ENCODE measurements around the gene DOK5.

The DOK5 gene

DNA sequence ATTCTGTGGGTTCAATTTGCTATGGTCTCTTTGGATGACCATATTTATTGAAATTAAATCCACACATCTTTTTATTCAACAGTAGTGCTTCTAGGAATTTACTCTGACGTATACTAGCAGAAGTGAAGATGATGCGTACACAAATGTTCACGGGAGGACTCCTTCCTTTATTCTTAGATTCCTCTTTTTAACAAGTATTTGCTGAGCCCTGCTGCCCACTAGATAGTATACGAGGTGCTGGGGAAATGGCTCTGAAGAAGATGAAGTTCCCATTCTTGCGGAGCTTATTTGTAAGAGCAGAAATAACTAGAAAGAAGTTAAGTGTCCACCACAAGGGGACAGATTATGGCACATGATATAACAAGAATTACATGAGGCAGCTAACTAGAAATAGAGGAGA, 145.2 kb downstream of the DOK5 start:
- DNase-seq, result no peak

DNA sequence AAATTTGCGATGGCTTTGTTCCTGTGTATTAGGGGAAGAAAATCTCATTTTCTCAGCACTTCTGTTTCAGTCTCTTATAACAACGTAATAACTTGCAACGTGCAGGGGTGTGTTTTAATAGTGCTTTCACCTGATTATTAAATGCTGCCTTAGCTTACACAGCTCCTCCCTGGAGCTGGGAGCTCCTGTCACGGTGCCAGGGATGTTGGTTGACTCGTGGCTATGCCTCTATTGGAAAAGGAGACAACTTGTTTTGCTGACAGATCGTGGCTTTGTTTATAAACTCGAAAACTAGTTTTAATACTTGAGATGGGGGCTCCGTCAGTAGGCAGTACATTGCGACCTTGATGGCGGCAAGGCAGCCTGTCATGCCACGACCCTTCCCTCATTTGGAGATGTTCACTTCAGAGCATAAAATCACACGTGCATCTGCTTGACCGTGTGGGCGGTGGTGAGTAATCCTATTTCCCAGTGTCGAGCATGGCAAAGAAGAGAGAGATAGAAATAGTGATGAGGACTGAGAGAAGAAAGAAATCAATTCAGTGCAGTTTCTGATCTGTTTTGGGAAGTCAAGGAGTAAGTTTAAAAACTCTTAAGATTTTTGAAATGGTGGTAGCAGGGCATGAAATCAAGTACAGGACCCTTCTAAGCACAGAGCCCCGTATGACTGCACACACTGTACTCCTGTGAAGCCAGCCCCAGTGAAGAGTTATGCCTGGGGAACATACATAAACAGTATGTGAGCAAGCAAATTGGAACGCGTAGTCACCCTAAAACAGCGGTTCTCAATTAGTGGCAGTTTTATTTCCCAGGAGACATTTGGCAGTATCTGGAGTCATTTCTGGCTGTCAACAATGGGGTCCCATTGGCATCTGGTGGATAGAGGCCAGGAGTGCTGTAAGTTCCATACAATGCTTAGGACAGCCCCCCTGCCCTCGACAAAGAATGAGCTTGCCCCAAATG, 147.2 kb downstream of the DOK5 start:
- no peak for DNase-seq

DNA sequence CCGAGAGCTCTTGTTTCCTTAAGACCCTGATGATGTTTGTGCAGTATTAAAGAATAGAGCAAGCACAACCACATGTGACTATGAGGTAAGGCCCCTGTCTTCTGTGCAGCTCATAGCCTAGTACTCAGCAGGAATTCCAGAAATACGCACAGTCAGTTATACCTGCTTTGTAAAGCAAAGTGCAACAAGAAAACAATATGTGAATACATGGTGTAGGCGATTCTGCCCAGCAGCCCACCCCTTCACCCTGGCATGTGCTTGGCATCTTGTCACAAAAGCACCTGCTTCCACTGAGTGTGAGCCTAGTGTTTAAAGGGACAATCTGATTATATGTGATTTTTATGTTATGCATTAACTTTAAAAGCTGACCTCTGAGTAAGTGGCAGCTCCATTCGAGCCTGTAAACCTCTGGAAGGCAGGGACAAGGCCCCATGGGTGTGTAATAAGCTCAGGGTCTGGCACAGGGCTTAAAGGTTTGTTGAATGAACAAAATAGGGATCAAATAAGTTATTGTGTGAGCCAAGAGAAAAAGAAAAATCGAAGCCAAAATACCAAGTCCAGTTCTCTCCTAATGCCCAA, 148.7 kb downstream of the DOK5 start:
- DNase-seq, result no peak

DNA sequence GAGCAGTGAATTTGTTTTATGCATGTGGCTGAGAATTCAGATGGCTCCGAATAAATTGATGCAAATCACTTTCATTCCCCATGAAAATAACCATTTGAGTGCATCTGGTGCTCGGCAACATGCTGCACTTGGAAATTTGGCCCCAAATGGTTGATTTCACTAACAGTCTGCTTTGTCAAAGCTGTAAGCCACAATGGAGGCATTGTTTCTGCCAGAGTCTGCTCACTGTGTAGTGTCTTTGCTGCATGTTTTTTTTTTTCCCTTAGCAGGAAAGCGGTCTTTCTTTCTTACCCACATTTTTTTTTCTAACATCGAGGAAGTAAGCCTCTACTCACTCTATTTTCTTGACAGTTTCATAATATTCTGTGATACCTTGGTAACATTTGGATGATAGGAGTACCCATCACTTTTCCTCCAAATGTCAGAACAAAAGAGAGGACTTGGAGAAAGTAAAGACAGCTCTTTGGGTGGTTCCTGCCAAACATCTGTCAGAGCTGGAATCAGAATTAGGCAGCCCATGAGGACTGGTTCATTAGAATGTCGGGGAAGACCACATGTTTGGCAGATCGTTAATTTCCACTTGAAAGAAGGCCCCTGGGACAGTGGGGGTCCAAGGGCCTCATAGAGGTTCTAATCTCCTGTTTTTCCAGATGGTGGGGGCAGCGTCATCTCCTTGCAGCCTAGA, 149.5 kb downstream of the DOK5 start:
- no peak for DNase-seq

DNA sequence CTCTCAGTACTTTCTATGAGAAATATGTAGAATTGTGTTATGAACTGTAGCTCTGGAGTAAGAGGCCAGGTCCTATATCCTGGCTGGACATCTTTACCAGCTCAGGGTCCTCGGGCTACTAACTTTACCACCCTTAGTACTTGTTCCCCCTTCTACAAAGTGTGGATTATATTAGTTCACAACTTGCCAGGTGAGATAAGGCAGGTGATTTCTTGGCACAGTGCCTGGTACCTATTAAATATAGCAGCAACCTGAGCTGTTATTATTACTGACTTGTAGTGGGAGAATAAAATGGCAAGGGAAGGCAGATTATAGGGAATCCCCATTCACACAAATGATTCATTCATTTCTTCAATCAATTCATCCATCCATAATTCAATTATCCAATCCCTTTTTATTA, 150.1 kb downstream of the DOK5 start:
- DNase-seq, result no peak

DNA sequence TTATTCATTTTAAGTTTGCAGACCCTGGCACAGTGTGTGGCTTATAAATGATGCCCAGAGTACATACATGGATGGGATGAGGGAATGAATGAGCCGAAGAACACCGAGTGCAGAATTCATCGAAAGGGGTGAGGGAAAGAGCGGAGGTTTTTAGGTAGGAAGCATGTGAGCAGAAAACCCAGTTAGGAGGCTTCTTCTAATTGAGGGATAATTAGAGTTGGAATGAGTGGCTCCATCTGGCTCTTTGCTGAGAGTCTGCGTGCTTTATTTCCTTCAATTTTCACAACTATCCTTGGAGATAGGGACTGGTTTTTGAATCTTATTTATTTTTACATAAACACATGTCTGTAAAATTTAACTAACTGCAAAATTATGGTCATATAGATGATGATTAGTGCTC, 150.7 kb downstream of the DOK5 start:
- no peak for DNase-seq

DNA sequence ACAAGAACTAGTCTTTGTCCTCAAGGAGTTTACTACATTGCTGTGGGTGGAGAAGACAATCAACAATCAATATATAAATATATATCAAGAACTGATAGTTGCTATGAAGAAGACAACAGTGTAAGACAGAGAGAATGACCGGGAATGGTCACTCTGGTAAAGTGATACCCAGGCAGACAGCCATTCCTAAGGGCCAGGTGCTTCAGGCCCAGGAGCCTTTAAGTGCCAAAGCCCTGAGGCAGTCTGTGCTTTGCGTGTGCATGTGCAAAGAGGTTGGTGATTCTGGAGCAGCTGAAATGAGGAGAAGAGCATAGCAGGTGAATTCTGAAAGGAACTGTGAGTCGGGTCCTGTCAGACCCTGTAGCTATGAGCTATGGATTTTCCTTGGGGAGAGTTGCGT, 154.2 kb downstream of the DOK5 start:
- no peak for DNase-seq

DNA sequence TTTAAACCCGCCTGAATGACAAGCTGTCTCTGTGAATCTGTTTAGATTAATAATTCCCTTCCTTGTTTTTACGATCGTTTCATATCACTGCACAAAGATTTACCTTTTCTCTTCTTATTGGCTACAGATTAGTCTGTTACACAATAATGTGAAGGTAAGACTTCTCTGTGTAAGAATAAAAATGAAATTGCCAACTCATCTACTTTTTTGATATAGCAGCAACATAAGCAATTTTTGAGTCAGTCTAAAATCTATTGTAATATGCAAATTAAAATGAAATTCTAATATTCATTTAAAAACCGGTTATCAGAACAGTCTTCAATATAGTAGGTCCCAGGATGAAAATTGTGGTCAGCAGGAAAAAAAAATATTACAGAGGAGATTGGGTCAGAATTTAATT, 155.2 kb downstream of the DOK5 start:
- no peak for DNase-seq

DNA sequence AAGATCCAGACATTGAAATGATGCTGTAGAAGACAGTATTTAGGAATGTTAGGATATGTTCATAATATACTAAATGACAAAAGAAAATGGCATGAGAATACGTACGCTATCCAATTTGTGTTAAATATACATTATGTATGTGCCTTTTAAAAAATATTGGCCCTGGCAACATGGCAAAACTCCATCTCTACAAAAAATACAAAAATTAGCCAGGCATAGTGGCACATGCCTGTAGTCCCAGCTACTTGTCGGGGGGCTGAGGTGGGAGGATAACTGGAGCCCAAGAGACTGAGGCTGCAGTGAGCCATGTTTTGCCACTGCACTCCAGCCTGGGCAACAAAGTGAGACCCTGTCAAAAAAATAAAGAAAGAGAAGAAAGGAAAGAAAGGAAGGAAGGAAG, 155.7 kb downstream of the DOK5 start:
- no peak for DNase-seq

DNA sequence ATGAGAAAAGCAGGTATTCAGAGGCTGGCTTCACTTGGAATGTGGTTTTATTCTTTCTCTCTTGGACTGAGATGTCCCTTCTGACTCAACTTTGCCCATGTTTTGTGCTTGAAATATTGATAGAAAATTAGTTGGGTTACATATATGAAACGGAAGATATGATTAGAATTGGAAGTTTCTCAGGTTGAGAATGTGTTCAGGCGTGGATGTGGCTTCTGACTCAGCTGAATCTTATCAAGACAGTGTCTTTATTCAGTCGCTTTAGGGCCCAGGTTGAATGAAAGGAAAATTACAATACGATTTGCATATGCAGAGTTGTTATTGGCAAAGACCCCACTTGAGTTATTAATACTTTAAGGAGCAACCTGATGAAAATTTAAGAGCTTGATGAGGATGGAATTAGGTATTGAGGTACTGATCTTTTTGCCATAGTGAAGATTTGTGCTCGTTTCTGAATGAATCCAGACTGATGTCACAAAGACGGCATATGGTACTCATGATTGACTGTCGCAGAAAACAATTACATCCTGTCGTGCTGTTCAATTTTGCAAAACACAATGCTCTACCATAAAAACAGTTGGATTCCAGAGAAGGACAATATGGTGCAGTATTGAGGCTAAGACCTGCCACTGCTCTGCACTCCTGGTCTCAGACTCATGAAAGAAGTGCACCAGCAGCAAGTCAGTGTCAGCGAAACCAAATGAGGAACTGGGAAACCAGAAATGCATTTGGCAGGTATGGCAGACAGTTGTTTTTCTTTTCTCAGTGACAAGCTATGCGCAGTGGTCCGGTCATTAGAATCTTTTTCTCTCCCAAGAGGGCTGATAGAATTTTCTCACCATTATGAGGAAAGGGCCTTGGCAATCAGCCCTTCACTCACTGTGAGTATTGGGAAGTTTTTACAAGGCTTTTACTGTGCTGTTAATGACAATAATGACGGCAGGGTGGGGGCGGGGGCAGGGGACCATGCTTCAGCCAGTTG, 158.3 kb downstream of the DOK5 start:
- no peak for DNase-seq

DNA sequence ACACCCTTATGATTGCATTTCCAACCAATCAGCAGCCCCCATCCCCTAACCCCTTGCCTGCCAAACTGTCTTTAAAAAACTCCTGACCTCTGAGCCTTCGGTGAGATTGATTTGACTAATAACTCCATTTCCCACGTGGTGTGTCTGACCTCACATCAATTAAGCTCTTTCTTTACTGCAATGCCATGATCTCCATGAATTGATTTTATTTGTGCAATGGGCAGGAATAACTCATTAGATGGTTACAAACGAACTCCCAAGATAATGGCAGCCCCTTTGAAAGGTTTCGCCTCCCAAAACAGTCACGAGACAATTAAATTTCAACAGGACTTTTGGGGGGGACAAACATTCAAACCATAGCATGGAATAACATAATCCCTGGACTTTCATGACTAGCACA, 161.2 kb downstream of the DOK5 start:
- no peak for DNase-seq

DNA sequence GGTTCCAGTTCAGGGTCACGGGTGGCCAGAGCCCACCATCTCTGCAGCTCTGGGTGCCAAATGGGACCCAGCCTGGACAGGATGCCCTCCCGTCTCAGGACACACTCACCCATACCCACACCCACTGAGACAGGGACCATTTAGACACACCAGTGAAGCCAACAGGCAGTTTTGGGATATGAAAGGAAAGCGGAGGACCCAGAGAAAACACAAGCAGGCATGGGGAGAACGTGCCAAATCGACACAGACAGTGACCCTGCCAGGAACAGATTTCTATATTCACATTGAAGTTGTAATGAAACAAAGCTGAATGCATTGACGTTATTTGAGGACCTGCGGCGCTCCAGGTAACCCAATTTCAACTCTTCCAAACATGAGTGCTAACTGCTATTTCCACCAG, 164.5 kb downstream of the DOK5 start:
- no peak for DNase-seq

DNA sequence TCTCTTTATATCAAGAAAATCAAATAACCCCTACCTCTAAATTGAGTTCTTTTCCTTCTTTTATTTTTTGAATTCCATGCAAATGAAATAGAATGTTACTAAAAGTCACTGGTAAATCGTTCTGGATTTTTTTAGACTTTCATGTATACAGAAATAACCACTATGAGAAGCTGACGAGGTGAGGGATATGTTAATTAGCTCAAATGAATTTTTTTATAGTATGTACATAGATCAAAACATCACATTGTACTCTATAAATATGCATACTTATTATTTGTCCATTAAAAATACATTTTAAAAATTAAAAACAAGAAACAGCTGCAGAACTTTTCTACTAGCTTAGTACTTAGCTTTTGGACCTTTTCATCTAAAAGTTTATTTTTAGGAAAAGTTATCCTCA, 165.4 kb downstream of the DOK5 start:
- no peak for DNase-seq

DNA sequence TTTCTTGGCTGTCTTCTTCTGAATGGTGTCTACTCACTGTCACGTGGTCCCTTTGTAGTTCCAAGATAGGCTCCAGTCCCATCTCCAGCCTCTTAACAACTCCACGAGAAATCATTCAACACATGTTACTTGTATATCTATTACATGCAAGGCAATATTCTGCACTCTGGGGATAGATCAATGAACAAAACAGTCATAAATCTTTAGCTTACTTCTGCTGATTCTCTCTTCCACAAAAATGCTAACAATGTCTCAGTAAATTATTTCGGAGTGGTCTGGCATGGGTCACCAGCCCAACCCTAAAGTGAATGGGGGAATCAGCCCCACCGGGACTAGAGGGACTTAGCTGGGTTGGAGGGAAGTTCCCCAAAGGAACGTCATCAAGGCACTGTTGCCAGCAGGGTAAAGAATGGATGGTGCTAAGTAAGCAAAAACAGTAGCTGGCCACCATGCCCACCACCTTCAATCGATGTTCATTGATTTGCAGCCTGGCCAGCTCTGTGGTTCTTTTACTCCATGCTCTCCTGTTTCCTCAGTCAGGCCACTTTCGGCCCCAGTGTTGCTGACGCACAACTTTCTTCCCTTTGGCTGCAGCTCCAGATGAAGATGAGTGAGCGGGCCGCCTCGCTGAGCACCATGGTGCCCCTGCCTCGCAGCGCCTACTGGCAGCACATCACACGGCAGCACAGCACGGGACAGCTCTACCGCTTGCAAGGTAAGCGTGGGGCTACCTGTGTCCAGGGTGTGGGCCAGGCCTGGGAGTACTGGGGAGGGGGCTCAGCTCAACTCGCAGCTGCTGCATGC, 167.7 kb downstream of the DOK5 start:
- no peak for DNase-seq

DNA sequence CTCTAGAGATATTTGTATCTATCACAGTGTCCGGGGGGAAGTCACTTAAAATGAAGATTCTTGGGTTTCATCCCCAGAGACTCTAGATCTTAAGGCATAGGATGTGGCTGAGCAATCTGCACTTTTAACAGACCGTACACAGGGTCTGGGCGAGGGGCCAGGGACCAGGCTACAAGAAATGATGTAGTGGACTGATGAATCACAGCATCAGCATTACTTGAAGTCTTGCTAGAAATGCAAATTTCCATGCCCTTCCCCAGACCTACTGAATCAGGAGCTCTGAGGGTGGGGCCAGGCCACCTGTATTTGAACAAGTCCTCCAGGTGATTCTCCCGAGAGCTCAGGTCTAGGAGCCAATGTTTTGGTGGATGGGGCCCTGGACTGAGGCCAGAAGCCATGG, 168.4 kb downstream of the DOK5 start:
- DNase-seq, result no peak

DNA sequence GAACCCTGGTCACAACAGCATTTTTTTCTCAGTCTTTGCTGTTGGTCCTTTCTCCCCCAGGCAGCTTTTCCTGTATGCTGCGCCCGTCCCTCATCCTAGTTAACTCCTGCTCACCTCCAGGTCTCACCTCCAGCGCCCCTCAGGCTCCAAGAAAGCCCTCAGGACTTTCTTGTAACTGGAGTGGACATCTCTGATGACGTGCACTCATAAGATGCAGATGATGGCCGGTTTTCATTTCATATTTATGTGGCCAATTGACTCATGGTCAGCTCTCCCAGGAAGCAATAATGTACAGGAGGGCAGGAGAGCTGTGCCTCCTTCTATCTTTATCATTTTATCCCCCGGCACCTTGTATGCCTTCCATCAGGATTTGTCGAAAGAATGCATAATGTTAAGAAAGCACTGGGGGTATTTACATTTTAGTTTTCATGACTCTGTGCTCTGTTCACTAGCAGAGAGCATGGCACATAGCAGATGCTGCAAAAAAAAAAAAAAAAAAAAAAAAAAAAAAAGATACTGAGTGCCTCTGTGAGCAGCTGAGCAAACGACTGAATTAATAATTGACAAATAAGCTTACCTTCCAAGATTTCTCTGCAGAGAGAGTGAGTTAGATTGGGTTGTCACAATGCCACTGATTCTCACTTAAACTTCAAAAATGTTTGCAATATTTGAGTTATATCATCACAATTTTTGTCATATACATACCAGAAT, 170.2 kb downstream of the DOK5 start:
- no peak for DNase-seq

DNA sequence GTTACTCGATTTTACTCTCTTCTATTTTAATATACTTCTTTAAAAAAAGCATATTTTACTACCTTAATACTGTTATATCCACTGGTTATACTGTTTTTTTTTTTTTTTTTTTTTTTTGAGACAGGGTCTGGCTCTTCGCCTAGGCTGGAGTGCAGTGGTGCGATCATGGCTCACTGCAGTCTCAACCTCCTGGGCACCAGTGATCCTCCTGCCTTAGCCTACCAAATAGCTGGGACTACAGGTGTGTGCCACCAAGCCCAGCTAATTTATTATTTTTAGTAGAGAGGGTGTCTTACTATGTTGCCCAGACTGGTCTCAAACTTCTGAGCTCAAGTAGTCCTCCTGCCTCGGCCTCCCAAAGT, 170.7 kb downstream of the DOK5 start:
- DNase-seq, result no peak

DNA sequence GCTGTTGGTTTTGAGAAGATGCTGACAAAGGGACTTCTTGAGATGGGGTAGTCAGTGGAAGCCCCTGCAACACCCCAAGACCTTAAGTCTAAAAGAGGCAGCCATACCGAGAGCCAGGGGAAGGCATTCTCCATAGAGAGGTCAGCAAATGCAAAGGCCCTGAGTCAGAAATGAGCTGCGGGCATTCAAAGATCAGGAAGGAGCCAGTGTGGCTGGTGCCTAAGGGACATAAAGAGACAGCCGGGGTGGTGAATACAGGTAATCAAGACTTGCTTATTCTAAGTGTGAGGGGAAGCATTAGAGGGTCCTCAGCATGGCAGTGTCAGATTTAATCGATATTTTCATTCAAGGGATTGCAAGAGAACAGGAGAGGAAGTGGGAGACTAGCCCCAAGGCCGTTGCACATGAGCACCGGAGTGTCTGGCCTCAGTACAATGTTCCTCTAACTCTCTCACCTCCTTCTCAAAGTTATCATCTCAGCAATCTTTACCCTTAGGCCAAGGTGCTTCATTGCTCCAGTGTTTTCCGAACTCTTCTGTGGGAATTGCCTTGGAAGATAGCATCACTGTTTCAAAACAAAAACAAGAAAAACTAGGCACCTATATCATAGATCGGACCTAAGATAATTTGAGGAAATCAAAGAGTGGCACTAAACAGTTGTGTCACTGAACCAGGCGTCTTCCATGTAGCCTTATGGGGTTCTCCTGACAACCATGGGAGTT, 173.2 kb downstream of the DOK5 start:
- no peak for DNase-seq

DNA sequence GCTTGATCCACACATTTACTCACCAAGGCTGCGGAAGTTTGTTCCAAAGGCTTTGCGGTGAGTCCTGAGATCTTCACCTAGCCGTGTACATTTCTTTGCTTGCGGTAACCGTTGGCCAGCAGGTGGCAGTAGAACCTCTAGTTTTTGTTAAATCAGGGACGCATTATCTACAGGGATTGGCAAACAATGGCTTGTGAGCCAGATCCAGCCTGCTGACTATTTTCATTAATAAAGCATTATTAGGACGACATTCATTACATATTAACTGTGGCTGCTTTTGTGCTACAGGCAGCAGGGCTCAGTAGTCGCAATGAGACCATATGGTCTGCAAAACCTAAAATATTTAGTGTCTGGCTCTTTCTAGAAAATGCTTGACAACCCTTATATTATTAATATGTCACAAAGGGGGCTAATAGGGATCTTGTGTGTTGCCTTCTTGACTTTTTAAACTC, 174.1 kb downstream of the DOK5 start:
- DNase-seq, result peak; percentile 51

DNA sequence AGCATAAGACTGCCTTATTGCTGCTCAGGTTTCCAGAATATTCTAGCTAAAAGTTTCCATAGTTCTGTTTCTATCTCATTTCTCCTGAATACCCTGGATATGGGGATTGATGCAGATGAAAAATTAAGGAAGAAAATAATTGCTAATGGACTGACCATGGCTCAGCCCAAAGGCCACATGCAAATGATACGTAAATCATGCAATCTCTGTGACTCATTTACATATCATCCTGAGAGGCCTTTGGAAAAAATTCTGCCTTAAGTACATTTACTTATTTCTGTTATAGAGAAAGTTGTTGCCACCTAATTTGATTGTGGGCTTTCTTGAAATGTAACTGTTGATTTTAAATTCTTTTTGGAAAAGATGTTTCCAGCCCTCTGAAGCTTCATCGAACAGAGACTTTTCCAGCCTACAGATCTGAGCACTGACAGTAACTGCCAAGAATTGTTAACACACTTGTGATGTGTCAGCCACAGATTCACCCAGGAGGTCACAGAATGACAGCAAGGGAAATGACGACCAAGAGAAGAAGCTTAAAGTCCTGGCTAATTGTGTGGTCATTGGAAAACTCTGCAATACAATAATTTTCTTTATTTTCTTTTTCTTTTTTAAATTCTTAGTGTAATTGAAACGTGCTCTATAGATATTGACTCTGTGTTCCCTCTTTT, 174.8 kb downstream of the DOK5 start:
- no peak for DNase-seq

Measured in CD4-positive, alpha-beta T cell treated with Interleukin-17A for 1 hour (primary cell).